Neural progenitor cell (in vitro differentiated cells): ENCODE results near the gene FOXA1. TPM values are rescaled to one million over a fixed set of nuclear protein-coding genes. Genes with fewer than 3 reads are reported as not detected.
A peak's percentile ranks its signal among the peaks of the same experiment; 100 is the strongest.

ENCODE experiments used
- DNase-seq: peaks from one replicate; pipeline ENCODE4 v3.0.0-alpha.2; 2016; ENCODE audit warnings: low spot score
- H2AFZ ChIP-seq: fragments of 200-600 bp; sonication (generic); replicated peaks from 2 replicates; pipeline ENCODE4 v1.6.1; 2016; ENCODE audit warnings: antibody characterized with exemption
- H3F3A ChIP-seq: fragments of 200-600 bp; sonication (generic); 2 replicates; pipeline ENCODE4 v1.6.1; 2016; ENCODE audit warnings: antibody characterized with exemption, low read depth
- H3K27ac ChIP-seq: fragments of 200-600 bp; sonication (generic); 2 replicates; pipeline ENCODE4 v1.5.1; 2016; ENCODE audit warnings: mild to moderate bottlenecking
- H3K27me3 ChIP-seq: fragments of 200-600 bp; sonication (generic); 2 replicates; pipeline ENCODE4 v1.6.1; 2016; ENCODE audit warnings: mild to moderate bottlenecking, moderate library complexity
- H3K36me3 ChIP-seq: fragments of 200-600 bp; sonication (generic); 2 replicates; pipeline ENCODE4 v1.5.1; 2016
- H3K4me1 ChIP-seq: fragments of 200-600 bp; sonication (generic); 2 replicates; pipeline ENCODE4 v1.6.1; 2016; ENCODE audit warnings: mixed run types
- H3K4me2 ChIP-seq: fragments of 200-600 bp; sonication (generic); 2 replicates; pipeline ENCODE4 v1.6.1; 2016
- H3K4me3 ChIP-seq: fragments of 200-600 bp; sonication (generic); 2 replicates; pipeline ENCODE4 v1.5.1; 2016
- H3K79me2 ChIP-seq: fragments of 200-600 bp; sonication (generic); 2 replicates; pipeline ENCODE4 v1.6.1; 2016; ENCODE audit warnings: low read depth
- H3K9ac ChIP-seq: fragments of 200-600 bp; sonication (generic); 2 replicates; pipeline ENCODE4 v1.6.1; 2016
- H3K9me3 ChIP-seq: fragments of 200-600 bp; sonication (generic); 2 replicates; pipeline ENCODE4 v1.5.1; 2016; ENCODE audit warnings: low read depth
- H4K20me1 ChIP-seq: fragments of 200-600 bp; sonication (generic); 2 replicates; pipeline ENCODE4 v1.6.1; 2016; ENCODE audit warnings: low read depth
- H3K27ac Mint-ChIP-seq: 3 replicates; pipeline ENCODE4 v1.8.0; 2021; ENCODE audit warnings: mixed read lengths
- H3K27me3 Mint-ChIP-seq: 2 replicates; pipeline ENCODE4 v1.8.0; 2022; ENCODE audit warnings: low read depth, mild to moderate bottlenecking, inconsistent platforms, moderate library complexity, mixed read lengths; ENCODE audit not compliant: insufficient read depth
- H3K36me3 Mint-ChIP-seq: 3 replicates; pipeline ENCODE4 v1.8.0; 2021; ENCODE audit warnings: mixed read lengths
- H3K4me1 Mint-ChIP-seq: 3 replicates; pipeline ENCODE4 v1.8.0; 2021; ENCODE audit warnings: mixed read lengths
- H3K4me3 Mint-ChIP-seq: 3 replicates; pipeline ENCODE4 v1.8.0; 2021; ENCODE audit warnings: mild to moderate bottlenecking, moderate library complexity, mixed read lengths
- H3K9me3 Mint-ChIP-seq: 3 replicates; pipeline ENCODE4 v1.8.0; 2020; ENCODE audit warnings: mixed read lengths
- CTCF ChIP-seq: fragments of 200-600 bp; sonication (generic); IDR thresholded peaks from 2 replicates; pipeline ENCODE4 v1.5.1; 2017; ENCODE audit warnings: antibody characterized with exemption, mild to moderate bottlenecking
- EZH2 ChIP-seq: fragments of 200-600 bp; sonication (generic); IDR thresholded peaks from 2 replicates; pipeline ENCODE4 v1.6.1; 2017; ENCODE audit warnings: antibody characterized with exemption, mild to moderate bottlenecking, moderate library complexity
- EZH2phosphoT487 ChIP-seq: fragments of 200-600 bp; sonication (generic); IDR thresholded peaks from 2 replicates; pipeline ENCODE4 v1.6.1; 2017; ENCODE audit warnings: antibody characterized with exemption
- total RNA-seq: library from RNA; depleted of rRNA; stranded (reverse); fragments of >200 nt; gene quantifications from 2 replicates; pipeline ENCODE4 v1.2.3, GENCODE V29; 2015; ENCODE audit warnings: low replicate concordance

Gene FOXA1
- total RNA-seq, 1 donor from 2014 or later: 0.06 TPM

GRCh38 chr14:37566811-37567371, 28.2 kb downstream of the FOXA1 start:
- TF ChIP-seq EZH2: no peak
- TF ChIP-seq CTCF: no peak
- TF ChIP-seq EZH2phosphoT487: no peak
- Histone ChIP-seq H3F3A (peaks cover 22% of the 10 kb centered on the region), H3K4me3 (no peak overlapping the region), H3K27me3 (peaks cover 7% of the 10 kb centered on the region), H4K20me1 (no peaks in the 10 kb centered on the region), H3K4me1 (peaks cover 25% of the 10 kb centered on the region), H3K79me2 (no peaks in the 10 kb centered on the region), H3K9me3 (no peaks in the 10 kb centered on the region), H3K9ac (no peak overlapping the region), H2AFZ (no peak overlapping the region), H3K36me3 (no peaks in the 10 kb centered on the region), H3K27ac (peak overlapping the region; percentile 40), H3K4me2 (peak overlapping the region; percentile 44)
- no peaks in the 10 kb centered on the region for H3K9me3 Mint-ChIP-seq
- H3K4me3 Mint-ChIP-seq: no peak overlapping the region
- H3K36me3 Mint-ChIP-seq: no peaks in the 10 kb centered on the region
- no peaks in the 10 kb centered on the region for H3K4me1 Mint-ChIP-seq
- no peaks in the 10 kb centered on the region for H3K27me3 Mint-ChIP-seq
- DNase-seq: no peak
- H3K27ac Mint-ChIP-seq: no peak overlapping the region

GRCh38 chr14:37565550-37565949, 29.5 kb downstream of the FOXA1 start:
- H3K4me1 ChIP-seq: peaks cover 25% of the 10 kb centered on the region
- H3K4me3 ChIP-seq: no peak overlapping the region
- no peak overlapping the region for H3K27ac Mint-ChIP-seq
- H4K20me1 ChIP-seq: no peaks in the 10 kb centered on the region
- H3K27me3 ChIP-seq: peaks cover 5% of the 10 kb centered on the region
- no peak overlapping the region for H3K4me3 Mint-ChIP-seq
- no peaks in the 10 kb centered on the region for H3K9me3 Mint-ChIP-seq
- H3F3A ChIP-seq: peaks cover 22% of the 10 kb centered on the region
- DNase-seq: peak; percentile 35
- no peaks in the 10 kb centered on the region for H3K9me3 ChIP-seq
- H3K27me3 Mint-ChIP-seq: no peaks in the 10 kb centered on the region
- no peak overlapping the region for H3K4me2 ChIP-seq
- no peaks in the 10 kb centered on the region for H3K4me1 Mint-ChIP-seq
- no peak overlapping the region for H3K9ac ChIP-seq
- H3K79me2 ChIP-seq: no peaks in the 10 kb centered on the region
- TF ChIP-seq EZH2phosphoT487 (no peak), CTCF (peak; percentile 64)
- H2AFZ ChIP-seq: no peak overlapping the region
- H3K36me3 ChIP-seq: no peaks in the 10 kb centered on the region
- no peaks in the 10 kb centered on the region for H3K36me3 Mint-ChIP-seq
- no peak overlapping the region for H3K27ac ChIP-seq

GRCh38 chr14:37563189-37563588, 31.9 kb downstream of the FOXA1 start:
- H3K27me3 Mint-ChIP-seq: no peaks in the 10 kb centered on the region
- no peaks in the 10 kb centered on the region for H3K79me2 ChIP-seq
- no peaks in the 10 kb centered on the region for H3K27me3 ChIP-seq
- TF ChIP-seq EZH2phosphoT487 (no peak), CTCF (no peak), EZH2 (no peak)
- no peak overlapping the region for H3K27ac ChIP-seq
- no peaks in the 10 kb centered on the region for H3K36me3 Mint-ChIP-seq
- no peaks in the 10 kb centered on the region for H3K9me3 ChIP-seq
- H3K4me3 Mint-ChIP-seq: no peak overlapping the region
- no peaks in the 10 kb centered on the region for H4K20me1 ChIP-seq
- H3K9ac ChIP-seq: no peak overlapping the region
- H3K27ac Mint-ChIP-seq: no peak overlapping the region
- H3K36me3 ChIP-seq: no peaks in the 10 kb centered on the region
- H3K4me1 Mint-ChIP-seq: peaks cover 4% of the 10 kb centered on the region
- H3K4me1 ChIP-seq: peaks cover 17% of the 10 kb centered on the region
- H3K4me2 ChIP-seq: no peak overlapping the region
- no peak for DNase-seq
- H2AFZ ChIP-seq: no peak overlapping the region
- no peak overlapping the region for H3K4me3 ChIP-seq
- H3F3A ChIP-seq: peaks cover 22% of the 10 kb centered on the region
- no peaks in the 10 kb centered on the region for H3K9me3 Mint-ChIP-seq
